HG03039 (cell line): Measurements from ENCODE around the gene R3HCC1L.
"Not testable (repeated sequence)": the region's sequence is repeated elsewhere in the genome, so short reads cannot be mapped to it uniquely, and the experiment has no call there.

Source experiments
- ATAC-seq: cut with Tn5 transposase; IDR thresholded peaks from one replicate; pipeline ENCODE4 v1.9.1; 2021; ENCODE audit warnings: mild to moderate bottlenecking, moderate library complexity; ENCODE audit not compliant: unreplicated experiment

The R3HCC1L gene

GRCh38 chr10:98128802-98129201 lies 5.7 kb upstream of the R3HCC1L start:
- no peak for ATAC-seq

GRCh38 chr10:98131619-98132018 lies 2.8 kb upstream of the R3HCC1L start:
- no peak for ATAC-seq

DNA sequence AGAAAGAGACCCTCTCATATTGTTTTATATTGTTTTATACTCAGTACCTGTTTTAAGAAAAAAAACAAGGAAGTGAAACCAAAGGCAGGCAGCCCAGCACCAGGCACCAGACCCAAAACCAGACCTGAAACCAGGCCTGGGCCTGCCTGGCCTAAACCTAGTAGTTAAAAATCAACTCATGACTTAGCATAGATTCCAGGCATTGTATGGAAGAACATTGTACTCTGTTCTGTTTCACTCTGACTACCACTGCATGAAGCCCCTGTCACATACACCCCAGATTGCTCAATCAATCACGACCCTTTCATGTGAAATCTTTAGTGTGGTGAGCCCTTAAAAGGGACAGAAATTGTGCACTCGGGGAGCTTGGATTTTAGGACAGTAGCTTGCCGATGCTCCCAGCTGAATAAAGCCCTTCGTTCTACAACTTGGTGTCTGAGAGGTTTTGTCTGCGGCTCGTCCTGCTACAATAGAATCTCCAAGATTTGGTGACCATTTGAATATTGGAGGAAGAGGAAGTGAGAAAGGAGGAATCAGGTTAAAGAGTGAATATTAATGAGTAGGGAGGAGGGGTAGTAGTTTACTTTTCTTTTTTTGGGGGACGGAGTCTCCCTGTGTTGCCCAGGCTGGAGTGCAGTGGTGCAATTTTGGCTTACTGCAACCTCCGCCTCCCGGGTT lies 1.2 kb upstream of the R3HCC1L start:
- ATAC-seq, result not testable (repeated sequence)

GRCh38 chr10:98134117-98134430 lies 383 bp upstream of the R3HCC1L start:
- no peak for ATAC-seq

DNA sequence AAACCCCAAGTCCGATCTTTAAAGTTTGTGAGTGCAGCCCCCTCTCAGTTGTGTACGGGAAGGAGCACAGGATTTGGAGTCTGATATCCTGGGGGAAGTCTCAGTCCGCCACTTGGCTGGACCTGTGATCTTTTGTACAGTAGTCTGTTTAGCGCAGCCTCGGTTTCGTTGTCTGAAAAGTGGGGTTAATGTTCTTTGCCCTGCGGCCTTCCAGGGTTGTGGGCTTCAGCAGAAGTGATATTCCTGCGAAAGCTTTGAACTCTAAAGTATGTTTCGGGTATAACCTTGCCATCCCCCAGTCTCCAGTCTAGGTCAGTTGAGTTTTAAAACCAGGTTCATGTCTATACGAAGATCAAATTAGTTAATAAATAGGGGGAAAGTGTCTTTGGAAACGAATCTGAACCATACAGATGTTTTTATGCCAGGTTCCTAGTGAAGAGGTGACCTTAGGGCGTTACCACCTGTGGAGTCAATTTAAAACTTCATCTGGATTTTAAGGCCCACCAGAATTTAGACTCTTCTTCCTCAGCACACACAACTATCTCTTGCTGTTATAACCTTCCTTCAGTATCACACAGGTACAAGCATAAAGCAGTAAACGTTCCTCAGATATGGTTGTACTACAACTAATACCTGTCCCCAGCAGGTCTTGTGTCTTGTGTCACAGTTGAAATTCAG lies 904 bp downstream of the R3HCC1L start:
- ATAC-seq, result no peak

DNA sequence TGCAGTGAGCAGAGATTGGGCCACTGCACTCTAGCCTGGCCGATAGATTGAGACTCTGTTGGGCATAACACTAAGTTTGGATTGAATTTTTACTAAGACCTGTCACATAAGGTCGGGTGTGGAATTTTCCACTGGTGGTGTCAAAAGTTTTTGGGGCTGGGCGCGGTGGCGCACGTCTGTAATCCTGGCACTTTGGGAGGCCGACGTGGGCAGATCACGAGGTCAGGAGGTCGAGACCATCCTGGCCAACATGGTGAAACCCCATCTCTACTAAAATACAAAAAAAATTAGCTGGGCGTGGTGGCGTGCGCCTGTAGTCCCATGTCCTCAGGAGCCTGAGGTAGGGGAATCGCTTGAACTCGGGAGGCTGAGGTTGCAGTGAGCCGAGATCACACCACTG lies 2.3 kb downstream of the R3HCC1L start:
- not testable (repeated sequence) for ATAC-seq

DNA sequence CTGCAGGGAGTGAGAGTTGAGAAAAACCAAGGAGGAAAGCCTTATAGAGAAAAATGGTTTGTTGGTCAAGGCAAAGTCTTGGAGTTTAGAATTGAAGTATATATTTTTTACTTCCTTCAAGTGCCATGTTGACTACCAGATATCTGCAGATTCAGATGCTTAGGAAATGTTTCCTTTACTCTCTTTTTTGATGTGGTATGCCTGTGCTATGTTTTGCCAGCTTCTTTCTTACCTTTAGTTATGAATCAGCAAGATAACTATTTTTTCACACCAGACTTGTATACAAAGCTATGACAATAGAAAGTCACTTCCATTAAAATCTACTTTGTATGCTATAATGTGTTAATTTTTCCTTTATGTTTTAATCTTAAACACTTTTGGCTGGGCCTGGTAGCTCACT lies 3.6 kb downstream of the R3HCC1L start:
- ATAC-seq, result no peak

DNA sequence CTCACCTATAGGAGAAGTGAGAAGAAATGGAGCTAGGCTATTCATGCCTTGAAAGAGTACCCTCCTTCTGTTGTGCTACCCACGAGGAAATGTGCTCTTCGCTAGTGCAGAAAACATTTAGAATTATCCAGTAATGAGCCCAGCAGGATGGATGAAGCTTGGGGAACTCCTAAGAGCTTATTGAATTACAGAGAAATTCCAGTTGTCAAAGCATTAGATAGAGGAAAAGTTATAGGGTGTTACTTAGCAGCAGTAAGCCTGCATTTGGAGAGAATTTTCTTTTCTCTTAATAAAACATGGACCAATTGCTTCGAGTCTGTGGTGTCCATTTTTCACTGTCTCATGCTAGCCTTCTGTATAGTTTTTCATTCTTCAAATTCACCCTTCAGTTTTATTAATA lies 5.0 kb downstream of the R3HCC1L start:
- ATAC-seq, result no peak

DNA sequence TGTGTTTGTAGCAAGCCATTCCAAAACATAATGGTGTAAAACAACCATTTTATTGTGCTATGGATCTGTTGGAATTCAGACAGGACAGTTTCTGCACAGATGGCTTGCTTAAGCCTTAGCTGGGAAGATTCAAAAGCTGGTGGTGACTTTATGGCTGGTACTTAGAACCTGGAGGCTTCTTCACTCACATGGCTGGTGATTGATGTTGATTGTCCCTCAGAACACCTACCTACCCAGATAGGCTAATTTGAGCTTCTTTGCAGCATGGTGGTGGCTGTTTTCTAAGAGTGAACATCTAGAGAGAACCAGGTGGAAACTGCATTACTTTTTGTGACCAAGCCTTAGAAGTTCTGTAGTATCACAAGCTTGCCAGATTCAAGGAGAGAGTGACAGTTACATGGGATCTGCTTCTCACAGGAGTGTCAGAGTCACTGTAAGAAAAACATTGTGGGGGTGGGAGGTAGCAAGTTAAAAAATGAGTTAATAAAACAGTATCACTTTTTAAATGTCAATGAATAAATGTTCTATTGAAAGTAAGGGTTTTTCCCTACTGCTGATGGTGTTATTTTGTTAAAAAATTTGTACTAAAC lies 7.1 kb downstream of the R3HCC1L start:
- ATAC-seq, result no peak

GRCh38 chr10:98144985-98145384 lies 10.5 kb downstream of the R3HCC1L start:
- no peak for ATAC-seq

GRCh38 chr10:98149858-98150257 lies 15.4 kb downstream of the R3HCC1L start:
- ATAC-seq, result no peak

DNA sequence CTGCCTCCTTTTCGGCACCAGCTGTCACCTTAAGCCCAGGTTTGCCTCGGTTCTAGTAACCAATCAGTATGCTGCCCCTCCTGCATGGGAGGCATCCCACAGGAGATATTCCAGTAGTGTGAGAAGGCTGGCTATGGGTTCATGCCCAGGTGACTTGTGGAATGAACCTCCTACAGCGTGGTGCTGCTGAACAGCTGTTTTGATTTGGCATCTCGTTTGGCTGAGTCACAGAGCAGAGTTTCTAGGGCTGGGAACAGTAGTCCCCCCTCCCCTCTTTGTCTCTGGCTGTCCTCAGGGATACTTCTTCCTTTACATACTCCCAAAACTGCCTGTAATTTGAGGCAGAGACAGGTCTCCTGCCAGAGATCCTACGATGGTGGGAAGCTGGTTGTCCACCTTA lies 16.1 kb downstream of the R3HCC1L start:
- ATAC-seq, result no peak

GRCh38 chr10:98152778-98153177 lies 18.3 kb downstream of the R3HCC1L start:
- not testable (repeated sequence) for ATAC-seq

DNA sequence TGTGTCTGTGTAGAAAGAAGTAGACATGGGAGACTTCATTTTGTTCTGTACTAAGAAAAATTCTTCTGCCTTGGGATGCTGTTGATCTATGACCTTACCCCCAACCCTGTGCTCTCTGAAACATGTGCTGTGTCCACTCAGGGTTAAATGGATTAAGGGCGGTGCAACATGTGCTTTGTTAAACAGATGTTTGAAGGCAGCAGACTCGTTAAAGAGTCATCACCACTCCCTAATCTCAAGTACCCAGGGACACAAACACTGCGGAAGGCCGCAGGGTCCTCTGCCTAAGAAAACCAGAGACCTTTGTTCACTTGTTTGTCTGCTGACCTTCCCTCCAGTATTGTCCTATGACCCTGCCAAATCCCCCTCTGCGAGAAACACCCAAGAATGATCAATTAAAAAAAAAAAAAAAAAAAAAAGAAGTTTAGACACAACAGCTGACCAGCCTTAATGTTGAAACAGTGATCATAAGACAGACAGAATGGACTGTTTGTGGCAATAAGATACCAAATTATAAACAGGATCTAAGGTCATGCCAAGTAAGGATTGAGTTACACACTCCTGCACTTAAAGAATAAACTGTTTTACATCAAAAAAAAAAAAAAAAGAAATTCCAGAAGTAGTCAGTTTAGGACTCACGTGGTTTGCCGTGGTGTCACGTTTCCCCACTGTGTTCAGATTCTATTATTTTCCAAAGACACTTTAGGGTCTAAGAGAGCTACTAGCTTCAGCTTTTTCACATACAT lies 18.9 kb downstream of the R3HCC1L start:
- ATAC-seq, result not testable (repeated sequence)

DNA sequence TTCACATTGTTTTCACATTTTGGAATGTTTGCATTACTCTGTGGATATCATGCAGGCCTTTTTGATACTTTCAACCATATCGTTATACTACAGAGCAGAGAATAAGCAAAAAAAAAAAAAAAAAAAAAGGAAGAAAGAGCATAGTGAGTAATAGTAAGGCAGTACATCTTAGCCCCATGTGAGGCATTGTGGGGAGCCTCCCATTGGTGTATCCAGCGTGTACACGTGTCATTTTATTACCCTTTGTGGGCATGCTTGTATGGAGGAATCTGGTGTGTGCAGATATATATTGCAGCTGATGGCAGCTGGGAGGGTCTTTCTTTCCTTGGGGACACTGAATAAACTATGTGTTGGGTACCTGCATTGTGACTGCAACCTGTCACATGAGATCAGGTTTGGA lies 19.6 kb downstream of the R3HCC1L start:
- no peak for ATAC-seq

DNA sequence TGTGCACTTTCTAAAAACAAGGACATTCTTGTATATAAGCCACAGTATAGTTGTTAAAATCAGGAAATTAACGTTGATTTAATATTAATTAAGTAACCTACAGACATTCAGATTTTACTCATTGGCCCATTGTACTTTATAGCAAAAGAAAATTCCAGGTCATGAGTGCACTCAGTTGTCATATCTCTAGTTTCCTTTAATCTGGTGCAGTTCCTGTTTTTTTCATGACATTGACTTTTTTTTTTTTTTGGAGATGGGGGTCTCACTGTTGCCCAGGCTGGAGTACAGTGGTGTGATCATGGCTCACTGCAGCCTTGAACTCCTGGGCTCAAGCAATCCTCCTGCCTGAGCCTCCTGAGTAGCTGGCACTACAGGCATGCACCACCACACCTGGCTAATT lies 24.1 kb downstream of the R3HCC1L start:
- no peak for ATAC-seq

- ATAC-seq, result no peak
Observed at GRCh38 chr10:98163941-98164340, 29.5 kb downstream of the R3HCC1L start.

DNA sequence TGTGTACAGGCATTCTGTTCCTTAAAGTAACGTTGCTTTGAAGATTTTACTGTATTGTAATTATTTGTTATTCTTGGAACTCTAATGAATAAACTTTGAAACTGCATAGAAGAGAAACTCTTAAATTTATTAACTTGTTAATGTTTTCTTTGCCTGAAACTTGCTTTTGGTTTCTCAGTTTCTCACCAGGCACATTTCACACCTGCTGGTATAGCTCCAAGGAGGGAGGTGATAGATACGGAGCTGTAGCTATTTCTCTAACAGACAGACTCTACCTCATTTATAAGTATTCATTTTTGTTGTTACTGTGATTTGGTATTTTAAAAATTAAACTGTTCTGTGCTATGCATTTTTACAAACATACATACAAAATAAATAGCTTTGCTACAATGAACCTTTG lies 32.7 kb downstream of the R3HCC1L start:
- no peak for ATAC-seq

- ATAC-seq, result no peak
Observed at GRCh38 chr10:98168147-98168546, 33.7 kb downstream of the R3HCC1L start.

GRCh38 chr10:98168766-98169165 lies 34.3 kb downstream of the R3HCC1L start:
- no peak for ATAC-seq

- ATAC-seq, result no peak
Observed at GRCh38 chr10:98169379-98169778, 34.9 kb downstream of the R3HCC1L start.
